Caki2 (cell line): ENCODE results near the gene OXTR. TPM values are rescaled to one million over a fixed set of nuclear protein-coding genes. Genes with fewer than 3 reads are reported as not detected.
"Not testable (repeated sequence)": the region's sequence is repeated elsewhere in the genome, so short reads cannot be mapped to it uniquely, and the experiment has no call there.

Source experiments
- DNase-seq: peaks from one replicate; pipeline ENCODE4 v3.0.0-alpha.2; 2015; ENCODE audit warnings: low read depth
- in situ Hi-C: cut with HindIII; loops from 2 replicates; pipeline ENCODE4 v1.10.0; 2016; ENCODE audit warnings: low sequenced_read_pairs, low pct_unique_long_range_greater_than_20kb, mixed read lengths
- total RNA-seq: library from RNA; depleted of rRNA; stranded (reverse); fragments of >200 nt; shearing (Covaris generic); gene quantifications from 2 replicates; pipeline ENCODE4 v1.2.3, GENCODE V29; 2014; ENCODE audit warnings: low replicate concordance; rRNA removed

Gene OXTR
- total RNA-seq, 1 experiment from 2014 or later: 1.6 TPM

GRCh38 chr3:8727605-8728512 lies 41.6 kb downstream of the OXTR start:
- in situ Hi-C loops: no loop called here
- no peak for DNase-seq

GRCh38 chr3:8724108-8724752 lies 45.2 kb downstream of the OXTR start:
- in situ Hi-C loops: no loop called here
- peak; percentile 76 for DNase-seq

- in situ Hi-C loops: no loop called here
- DNase-seq: no peak
These were observed 45.8 kb downstream of the OXTR start for GRCh38 chr3:8723612-8724011.

- in situ Hi-C loops: no loop called here
- no peak for DNase-seq
These were observed 46.6 kb downstream of the OXTR start for GRCh38 chr3:8722808-8723207.

- in situ Hi-C loops, DNase-seq: not testable (repeated sequence)
These were observed 53.7 kb downstream of the OXTR start for GRCh38 chr3:8715757-8716156.

- DNase-seq: no peak
- in situ Hi-C loops: no loop called here
These were observed 55.3 kb downstream of the OXTR start for GRCh38 chr3:8713901-8714759.

GRCh38 chr3:8712908-8713255 lies 56.5 kb downstream of the OXTR start:
- in situ Hi-C loops: no loop called here
- no peak for DNase-seq

- in situ Hi-C loops: no loop called here
- no peak for DNase-seq
These were observed 57.1 kb downstream of the OXTR start for GRCh38 chr3:8712045-8712907.

GRCh38 chr3:8709801-8710507 lies 59.5 kb downstream of the OXTR start:
- in situ Hi-C loops: no loop called here

GRCh38 chr3:8709287-8709686 lies 60.1 kb downstream of the OXTR start:
- in situ Hi-C loops: no loop called here
- DNase-seq: no peak

More at GRCh38 chr3:8709801-8710507, 59.5 kb downstream of the OXTR start:
- no peak for DNase-seq

GRCh38 chr3:8705575-8705974 lies 63.8 kb downstream of the OXTR start:
- in situ Hi-C loops: no loop called here
- no peak for DNase-seq

- no peak for DNase-seq
- in situ Hi-C loops: no loop called here
These were observed 66.9 kb downstream of the OXTR start for GRCh38 chr3:8702560-8702959.

Other genes with a start within 250 kb of the OXTR start
- gene SSUH2, start 124.8 kb downstream of the OXTR start, total RNA-seq: 6.4 TPM in 1 of 2 replicates, not detected in the other
- not detected in 2 replicates for gene CAV3, start 35.8 kb downstream of the OXTR start, total RNA-seq
- gene RAD18, start 193.9 kb upstream of the OXTR start, total RNA-seq: 3.9 and 11.9 TPM in 2 replicates